Germinal center (tissue), 1 donor: ENCODE measurements around the gene LRRC72.
A peak's percentile ranks its signal among the peaks of the same experiment; 100 is the strongest.
"Not testable (repeated sequence)": the region's sequence is repeated elsewhere in the genome, so short reads cannot be mapped to it uniquely, and the experiment has no call there.

Source experiments
- DNase-seq: peaks from one replicate; pipeline ENCODE4 v3.0.0; 2012; ENCODE audit warnings: mixed read lengths, low spot score

LRRC72 gene

DNA sequence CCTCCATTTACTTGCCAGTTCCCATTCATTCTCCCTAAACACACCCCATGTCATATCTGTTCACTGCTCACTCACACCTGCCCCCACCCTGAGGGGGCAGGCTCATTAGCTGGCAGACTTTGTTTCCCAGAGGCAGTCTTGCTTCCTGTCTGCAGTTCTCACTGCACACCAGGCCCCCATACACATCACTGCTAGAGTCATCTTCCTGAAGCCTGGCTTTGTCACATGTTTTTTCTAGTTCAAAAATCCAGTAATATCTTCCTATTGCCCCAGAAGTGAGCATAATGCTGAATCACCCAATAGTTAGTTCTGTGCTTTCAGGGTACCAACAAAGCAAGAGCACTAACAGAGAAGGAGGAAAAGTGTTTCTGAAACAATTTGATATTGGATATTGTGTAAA lies 1.9 kb downstream of the LRRC72 start:
- DNase-seq, result no peak

DNA sequence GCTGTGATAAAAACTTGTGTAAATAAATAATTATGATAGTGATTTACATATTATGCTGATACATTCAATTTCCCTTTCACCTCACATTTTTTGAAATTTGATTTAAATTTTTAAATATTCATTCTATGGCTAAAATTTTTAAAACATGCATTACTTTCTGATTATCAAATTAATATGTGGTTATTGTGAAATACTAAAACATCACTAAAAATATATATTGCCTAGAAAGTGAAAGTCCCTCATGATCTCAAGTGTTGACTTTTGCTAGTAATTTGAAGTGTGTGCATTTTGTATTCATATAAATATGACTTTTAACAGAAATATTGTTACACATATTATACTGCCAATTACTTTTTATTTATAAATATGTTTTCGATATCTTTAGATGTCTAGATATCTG lies 3.1 kb downstream of the LRRC72 start:
- DNase-seq, result no peak

DNA sequence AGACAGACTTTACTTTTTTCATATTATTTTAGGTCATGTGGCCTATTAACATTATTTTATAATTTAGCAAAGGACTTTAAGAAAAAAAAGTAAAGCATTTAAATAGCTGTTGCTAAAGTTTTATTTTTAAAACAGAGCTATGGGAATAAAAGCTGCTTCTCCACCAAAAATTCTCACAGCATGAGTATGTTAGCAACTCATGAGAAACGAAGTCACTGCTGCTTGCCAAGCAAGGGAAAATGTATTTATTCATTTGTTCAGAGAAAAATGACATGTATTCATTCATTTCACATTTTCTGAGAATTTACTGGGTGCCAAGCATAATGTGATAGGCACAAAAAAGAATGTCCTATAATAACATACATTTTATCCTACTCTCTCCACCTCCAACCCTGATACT lies 5.1 kb downstream of the LRRC72 start:
- no peak for DNase-seq

DNA sequence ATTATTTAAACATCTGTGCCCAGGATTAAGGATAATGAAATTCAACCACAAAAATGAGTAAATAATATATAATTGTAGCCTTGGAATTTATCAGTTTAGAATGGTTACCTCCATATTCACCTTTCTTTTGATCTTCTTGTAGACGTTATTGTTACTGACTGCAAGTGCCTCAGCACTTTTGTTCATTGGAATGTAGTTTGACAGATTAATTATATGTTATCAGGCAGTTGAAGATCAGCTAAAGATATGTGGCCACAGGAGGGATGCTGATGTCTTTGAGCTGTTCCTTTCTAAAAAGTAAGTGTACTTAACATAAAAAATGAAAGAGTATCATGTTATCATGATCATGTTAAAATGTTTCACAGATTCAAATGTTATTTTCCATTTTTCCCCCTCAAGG lies 5.6 kb downstream of the LRRC72 start:
- DNase-seq, result no peak

DNA sequence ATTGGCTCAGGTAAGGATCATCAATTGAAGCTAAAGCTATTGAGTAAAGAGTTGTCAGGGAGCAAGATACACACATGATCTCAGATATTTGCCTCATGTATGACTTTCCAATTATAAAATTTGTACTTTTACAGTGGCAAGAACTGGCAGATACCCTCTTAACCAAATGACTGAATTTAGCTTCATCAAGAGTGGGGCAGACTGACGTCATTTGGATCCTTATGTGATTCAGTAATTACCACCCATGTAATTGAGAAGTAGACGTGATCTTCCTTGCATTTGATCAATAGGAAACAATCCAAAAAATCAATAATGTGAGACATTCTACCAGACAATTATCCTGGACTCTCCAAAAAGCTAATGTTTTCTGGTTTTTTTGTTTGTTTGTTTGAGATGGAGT lies 8.9 kb downstream of the LRRC72 start:
- no peak for DNase-seq

DNA sequence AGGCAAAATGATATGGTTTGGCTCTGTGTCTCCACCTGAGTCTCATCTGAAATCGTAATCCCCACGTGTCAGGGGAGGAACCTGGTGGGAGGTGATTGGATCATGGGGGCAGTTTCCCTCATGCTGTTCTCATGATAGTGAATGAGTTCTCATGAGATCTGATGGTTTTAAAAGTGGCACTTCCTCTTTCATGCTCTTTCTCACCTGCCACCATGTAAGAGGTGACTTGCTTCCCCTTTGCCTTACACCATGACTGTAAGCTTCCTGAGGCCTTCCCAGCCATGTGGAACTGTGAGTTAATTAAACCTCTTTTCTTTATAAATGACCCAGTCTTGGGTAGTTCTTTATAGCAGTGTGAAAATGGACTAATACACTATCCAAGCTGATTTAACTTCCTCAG lies 13.9 kb downstream of the LRRC72 start:
- DNase-seq, result not testable (repeated sequence)

DNA sequence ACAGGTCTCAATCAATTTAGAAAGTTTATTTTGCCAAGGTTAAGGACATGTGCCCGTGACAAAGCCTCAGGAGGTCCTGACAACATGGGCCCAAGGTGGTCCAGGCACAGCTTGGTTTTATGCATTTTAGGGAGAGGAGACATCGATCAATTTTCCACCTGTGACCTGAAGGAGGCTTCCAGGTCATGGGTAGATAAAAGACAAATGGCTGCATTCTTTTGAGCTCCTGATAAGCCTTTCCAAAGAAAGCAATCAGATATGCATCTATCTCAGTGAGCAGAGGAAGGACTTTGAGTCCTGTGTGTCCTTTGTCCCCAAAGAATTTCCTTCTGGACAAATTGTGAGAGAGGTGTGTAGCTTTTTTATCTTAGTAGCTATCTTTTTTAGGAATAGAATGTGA lies 15.8 kb downstream of the LRRC72 start:
- no peak for DNase-seq

DNA sequence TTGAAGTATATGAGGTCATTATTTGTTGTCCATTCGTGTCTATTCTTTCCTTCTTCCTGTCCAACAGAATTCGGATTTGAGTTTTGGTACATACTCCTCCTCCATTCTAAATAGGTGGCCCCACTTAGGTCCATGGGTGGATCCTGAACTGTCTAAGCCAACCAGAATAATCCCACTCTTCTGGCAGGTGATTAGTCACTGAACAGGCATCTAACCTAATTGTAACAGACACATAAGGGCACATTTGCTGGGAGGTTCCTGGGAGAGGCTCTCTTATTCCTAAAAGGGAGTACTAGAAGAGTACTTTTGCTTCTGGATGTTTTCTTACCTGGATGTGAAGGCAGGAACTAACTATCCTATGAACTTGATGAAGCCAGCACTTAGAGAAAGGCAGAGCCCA lies 16.8 kb downstream of the LRRC72 start:
- no peak for DNase-seq

DNA sequence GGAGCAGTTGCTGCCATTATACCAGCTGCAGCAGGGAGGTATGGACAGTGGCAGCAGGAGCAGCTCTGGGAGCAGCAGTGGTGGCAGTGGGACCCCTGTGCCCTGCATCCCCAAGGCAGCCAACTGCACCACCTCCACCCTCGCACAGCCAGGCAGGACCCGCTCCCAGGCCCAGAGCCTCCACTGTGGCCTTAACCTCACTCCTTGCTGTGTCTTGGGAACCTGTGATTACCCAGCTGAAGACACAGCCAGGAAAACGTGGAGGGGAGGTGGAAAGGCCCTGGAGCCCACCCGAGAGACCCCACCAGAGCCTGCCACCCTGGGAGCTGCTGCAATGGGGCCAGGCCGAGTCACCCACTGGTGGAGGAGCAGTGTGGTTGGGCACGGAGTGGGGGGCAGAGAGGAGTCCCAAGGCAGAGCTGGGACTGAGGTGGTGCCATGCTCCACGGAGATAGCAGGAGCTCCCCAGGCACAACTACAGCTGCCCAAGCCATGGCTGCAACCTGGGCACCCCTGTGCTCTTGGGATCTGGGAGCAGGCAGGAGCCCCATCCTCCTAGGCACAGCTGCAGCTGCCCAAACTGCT lies 20.4 kb downstream of the LRRC72 start:
- DNase-seq, result no peak

DNA sequence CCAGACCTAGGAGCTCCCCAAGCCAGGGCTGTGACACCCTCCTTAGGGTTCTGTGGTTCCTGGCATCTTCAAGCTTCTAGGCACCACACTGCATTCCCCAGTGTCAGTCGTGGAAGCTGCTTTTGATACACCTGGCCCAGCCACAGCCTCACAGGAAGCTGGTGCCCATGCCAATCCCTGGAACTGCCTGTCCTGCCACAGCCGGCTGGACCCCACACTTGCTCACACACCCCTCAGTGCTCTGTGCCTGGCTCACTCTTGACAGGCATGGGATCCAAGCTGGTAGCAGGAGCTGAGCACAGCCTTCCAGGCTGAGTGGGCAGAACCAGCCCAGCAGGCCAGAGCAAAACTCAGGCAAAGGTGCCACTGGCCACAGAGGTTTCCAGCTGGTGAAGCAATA lies 21.8 kb downstream of the LRRC72 start:
- DNase-seq, result no peak

DNA sequence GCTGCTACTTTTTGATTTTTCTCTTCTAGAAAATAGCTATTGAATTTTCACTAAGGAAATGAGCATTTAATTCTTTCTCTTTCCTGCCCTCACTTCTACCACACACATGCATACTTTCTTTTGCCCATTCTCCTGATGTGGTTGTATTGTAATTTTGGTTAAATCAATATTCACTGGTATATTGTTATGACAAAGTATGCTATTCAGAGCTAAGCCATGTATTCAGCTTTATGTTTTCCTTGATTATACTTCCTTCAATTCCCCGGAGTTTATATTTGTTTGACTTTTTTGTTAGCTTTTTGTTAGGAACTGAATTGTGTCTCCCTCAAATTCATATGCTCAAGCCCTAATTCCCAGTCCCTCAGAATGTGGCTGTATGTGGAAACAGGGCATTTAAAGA lies 24.0 kb downstream of the LRRC72 start:
- no peak for DNase-seq

DNA sequence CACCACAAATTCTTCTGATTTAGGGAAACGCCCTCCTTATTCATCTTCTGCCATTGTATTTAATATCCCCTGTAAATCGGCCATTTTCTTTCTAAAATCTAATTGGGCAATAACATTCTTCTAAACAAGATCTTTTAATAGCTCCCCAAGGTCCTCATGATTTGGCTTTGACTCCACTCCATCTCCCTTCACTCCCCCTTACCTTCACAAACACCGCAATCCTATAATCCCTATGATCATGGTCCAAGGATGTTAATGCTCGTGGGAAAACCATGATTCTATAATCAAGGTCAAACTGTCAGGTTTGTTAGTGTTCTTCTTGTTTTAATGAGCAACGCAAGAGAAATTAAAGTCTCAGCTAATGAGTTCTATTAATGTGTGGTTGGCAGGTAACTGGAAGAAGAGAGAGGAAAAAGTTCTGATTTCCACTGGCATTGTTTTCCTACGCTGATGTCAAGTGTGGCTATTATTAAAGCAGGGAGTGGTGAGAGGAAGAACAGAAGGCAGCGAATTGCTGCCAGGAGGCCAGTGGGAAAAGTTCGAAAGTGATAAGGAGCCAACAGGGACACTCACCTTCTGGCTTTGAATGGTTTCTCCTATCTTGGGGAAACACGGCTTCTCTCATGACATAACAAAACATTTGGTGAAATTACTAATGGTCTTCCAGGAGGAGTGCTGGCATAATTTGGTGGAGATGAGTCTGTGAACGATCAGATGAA lies 28.1 kb downstream of the LRRC72 start:
- DNase-seq, result no peak

DNA sequence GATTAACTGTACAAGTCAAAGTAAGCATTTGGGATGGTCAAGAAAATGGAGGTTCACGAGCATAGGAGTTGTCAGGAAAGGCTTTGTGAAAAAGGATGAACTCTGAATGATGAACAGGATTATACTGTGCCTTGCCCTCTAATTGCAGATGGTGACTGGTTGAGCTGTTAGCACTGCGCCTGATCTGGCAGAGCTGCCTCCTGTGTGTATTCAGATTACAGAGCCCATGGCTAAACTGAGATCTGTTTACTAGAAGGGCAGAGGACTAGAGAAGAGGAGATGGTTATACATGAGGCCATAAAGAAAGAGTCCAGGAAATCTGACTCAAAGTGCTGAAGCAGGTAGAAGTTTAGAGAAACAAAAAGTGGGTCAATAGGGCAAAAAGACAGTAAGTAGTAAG lies 29.7 kb downstream of the LRRC72 start:
- DNase-seq, result no peak

DNA sequence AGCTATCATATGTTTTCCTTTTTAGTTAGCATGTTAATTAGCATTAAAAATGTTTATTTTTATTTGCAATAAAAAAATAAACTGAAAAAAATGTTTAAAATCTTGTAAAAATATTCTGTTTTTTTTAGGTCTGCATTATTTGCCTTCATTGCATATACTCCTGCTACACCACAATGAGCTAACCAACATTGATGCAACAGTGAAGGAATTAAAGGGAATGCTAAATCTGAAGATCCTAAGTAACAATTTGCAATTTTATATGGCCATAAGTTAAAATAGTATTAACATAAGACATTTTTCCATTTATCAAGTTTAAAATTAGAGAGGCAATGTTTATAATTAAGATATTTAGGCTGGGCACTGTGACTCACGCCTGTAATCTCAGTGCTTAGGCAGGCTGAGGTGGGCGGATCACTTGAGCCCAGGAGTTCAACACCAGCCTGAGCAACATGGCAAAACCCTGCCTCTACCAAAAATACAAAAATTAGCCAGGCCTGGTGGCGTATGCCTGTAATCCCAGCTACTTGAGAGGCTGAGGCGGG lies 32.2 kb downstream of the LRRC72 start:
- DNase-seq, result no peak

DNA sequence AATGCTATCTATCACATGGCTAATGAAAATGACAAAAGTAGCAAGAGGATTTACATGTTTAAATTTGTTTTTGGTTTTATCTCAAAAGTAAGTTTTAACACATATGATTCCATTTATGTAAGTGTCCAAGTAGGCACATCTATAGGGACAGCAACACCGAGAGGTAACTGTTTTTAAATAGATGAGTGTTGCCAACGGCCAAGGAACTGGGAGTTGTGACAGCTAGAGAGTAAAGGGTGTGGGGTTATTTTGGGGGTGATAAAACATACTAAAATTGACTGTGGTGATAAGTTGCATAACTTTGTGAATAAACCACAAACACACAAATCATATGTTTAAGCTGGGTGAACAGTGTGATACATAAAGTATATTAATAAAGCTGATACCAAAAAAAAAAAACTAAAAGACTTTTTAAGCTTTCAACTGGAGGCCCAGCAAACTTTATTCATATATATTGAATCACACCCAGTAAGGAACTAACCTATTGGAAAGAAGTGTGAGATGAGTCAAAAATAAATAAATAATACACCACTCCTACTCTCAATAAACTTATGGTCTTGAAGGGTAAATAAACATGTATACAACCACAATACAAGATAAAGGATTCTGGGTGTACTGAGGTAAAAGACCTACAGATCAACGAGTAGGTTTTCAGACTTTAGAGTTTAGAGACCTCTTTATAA lies 33.0 kb downstream of the LRRC72 start:
- no peak for DNase-seq

DNA sequence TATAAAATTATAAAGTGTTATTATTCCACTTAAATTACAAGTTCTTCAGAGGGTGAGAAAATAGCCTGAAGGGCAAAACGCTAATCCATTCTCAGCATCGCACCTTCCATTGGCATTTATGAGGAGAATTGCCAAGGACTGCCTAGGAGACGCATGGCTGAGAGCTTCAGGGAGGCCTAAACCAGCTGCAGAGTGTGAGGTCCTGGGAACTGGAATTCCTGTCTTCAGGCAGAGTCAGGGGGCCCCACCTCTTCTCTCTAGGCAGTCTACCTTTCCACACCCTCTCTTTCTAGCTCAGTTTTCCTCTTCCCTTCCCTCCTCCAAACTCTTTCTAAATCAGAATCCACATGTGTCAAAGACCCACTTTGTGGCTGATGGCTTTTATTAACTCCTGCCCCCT lies 35.3 kb downstream of the LRRC72 start:
- no peak for DNase-seq

DNA sequence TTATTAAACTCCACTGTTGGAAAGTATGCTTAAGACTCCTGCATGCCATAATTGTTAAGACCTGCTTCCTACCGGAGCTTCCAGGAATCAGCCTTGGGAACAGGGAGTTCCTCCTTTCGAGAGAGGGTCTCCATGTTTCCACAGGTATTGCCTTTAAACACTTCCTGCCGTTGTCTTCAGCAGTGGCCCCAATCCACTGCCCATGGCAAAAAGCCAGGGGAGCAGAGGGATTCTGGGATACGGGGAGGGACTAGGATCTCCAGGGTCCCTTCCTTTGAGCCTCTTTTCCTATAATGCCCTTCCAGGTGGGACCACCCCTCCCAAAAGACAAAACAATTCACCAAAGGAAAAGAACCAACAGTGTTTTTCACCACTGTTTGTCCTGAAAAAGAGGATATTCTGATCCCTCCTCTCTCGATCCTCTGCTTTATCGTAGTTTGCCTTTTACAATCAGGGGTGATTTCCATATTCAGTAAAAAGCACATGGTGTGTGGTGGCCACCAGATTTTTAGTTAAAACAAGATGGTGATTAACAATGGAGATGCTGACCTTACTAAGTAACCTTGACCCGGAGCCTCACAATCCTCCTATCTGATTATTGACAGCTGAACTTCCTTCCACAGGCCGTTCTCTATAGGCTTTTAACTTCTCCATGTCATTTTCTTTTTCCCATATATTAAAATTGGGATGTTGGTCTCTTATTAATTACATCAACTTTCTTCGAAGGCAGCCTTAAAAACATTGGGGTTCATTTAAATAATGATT lies 36.0 kb downstream of the LRRC72 start:
- no peak for DNase-seq

DNA sequence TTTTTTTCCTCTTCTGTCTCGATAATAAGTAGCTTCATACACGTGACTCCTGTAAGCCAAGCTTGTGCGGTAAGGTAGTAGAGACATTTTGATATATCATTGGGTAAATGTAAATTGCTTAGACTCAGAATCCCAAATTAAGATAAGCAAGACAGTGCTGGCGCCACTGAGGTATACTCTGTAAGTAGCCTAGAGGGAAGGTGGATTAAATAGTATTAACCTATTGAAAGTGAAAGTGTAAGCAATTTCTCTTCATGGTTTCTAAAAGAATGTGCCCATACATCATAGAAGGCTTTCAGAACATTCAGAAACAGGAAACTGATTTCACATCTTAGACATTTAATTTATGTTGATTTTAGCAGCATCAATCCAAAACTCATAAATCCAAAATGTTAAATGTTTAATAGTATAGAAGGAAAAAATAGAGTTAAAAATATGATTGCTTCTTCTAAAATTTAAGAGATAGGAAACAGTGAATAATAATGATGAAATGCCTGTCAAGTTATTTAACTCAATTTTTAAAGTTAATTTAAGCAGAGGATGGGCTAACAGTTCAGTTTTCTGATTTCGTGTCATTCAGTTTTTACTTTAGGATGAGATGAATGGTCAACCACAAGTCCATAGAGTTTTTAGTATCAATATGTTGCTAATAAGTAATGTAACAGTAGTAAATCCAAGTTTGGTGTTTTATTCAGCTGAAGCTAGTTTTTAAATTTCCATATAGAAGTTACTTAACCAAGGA lies 36.8 kb downstream of the LRRC72 start:
- DNase-seq, result no peak

DNA sequence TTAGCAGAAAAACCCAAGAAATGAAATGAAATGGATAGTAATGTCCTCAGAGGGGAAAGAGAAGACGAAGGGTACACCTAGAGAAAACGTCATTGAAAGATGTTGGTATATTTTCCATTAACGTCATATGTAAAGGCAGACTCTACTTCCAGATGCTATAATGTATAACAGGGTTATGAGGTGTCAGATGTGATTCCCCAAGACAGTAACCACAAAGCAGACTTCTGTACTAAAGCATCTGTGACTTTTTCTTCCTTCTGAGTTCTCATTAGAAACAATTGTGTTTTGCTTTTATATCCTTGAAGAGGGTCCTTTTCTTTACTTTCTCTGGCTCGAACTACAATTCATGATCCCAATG lies 37.4 kb downstream of the LRRC72 start:
- no peak for DNase-seq

DNA sequence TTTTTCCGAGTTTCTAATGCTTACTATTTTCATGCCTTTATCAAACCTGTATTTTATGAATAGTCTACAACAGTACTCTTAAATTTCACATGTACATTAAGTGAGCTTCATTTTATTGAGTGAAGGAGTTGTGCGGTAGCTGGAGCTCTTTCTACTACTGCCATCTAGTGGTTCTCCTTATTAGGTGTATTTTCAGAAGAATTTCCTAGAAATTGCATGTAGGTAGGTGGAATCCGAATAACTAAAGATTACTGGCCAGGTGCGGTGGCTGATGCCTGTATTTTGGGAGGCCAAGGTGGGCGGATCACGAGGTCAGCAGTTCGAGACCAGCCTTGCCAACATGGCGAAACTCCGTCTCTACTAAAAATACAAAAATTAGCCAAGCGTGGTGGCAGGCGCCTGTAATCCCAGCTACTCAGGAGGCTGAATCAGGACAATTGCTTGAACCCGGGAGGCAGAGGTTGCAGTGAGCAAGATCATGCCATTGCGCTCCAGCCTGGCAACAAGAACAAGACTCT lies 38.3 kb downstream of the LRRC72 start:
- DNase-seq, result peak; percentile 54

DNA sequence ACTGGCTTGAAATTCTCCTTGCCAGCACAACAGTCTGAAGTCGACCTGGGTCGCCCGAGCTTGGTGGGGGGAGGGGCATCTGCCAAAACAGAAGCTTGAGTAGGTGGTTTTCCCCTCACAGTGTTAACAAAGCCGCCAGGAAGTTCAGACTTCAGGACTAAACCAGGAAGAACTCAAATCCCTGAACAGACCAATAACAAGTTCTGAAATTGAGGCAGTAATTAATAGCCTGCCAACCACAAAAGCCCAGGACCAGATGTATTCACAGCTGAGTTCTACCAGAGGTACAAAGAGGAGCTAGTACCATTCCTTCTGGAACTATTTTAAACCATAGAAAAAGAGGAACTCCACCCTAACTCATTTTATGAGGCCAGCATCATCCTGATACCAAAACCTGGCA lies 45.3 kb downstream of the LRRC72 start:
- no peak for DNase-seq

DNA sequence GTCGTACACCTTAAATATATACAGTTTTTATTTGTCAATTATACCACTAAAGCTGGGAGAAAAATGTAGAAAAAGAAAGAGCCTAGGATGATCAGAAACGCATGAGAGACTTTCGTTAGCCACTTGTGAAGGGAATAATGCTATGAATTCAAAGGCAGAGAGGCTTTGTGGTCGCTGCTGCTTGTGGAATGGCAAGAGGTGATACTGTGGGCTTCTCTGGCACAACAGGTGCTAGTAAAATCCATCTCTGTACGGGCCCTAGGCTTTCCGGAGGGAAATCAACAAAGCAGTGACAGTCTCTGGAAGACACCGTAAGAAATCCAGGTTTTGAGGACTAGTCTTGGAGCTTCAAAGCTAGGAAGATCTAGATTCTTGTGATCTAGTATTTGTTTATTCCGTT lies 52.6 kb downstream of the LRRC72 start:
- DNase-seq, result no peak
